Neural cell (in vitro differentiated cells): ENCODE measurements around the gene PKP2. TPM values are rescaled to one million over a fixed set of nuclear protein-coding genes. Genes with fewer than 3 reads are reported as not detected.

Source experiments
- H2AFZ ChIP-seq: fragments of 200-600, 300-800 bp; sonication (generic), shearing (Covaris generic); 2 replicates; pipeline ENCODE4 v1.6.0; 2014; ENCODE audit warnings: low read depth, mild to moderate bottlenecking, antibody characterized with exemption, low read length, moderate library complexity
- H3F3A ChIP-seq: fragments of 200-600 bp; shearing (Covaris generic); 2 replicates; pipeline ENCODE4 v1.6.1; 2016; ENCODE audit warnings: mild to moderate bottlenecking, moderate library complexity, mixed read lengths, antibody characterized with exemption, low read length; ENCODE audit not compliant: insufficient read depth, poor library complexity, severe bottlenecking
- H3K27ac ChIP-seq: fragments of 200-600, 300-800 bp; sonication (generic), shearing (Covaris generic); 2 replicates; pipeline ENCODE4 v1.5.1; 2014; ENCODE audit warnings: mild to moderate bottlenecking, low read length, moderate library complexity
- H3K27me3 ChIP-seq: fragments of 300-800, 200-600 bp; sonication (generic), shearing (Covaris generic); 2 replicates; pipeline ENCODE4 v1.6.0; 2014; ENCODE audit warnings: mild to moderate bottlenecking, low read depth, low read length, moderate library complexity; ENCODE audit not compliant: insufficient read depth
- H3K36me3 ChIP-seq: fragments of 300-800, 200-600 bp; sonication (generic), shearing (Covaris generic); 2 replicates; pipeline ENCODE4 v1.5.1; 2014; ENCODE audit warnings: mild to moderate bottlenecking, antibody characterized with exemption, low read length, moderate library complexity; ENCODE audit not compliant: insufficient read depth
- H3K4me2 ChIP-seq: fragments of 300-800, 200-600 bp; sonication (generic), shearing (Covaris generic); 2 replicates; pipeline ENCODE4 v1.6.0; 2014; ENCODE audit warnings: mild to moderate bottlenecking, low read length
- H3K4me3 ChIP-seq: fragments of 300-800, 200-600 bp; sonication (generic), shearing (Covaris generic); 2 replicates; pipeline ENCODE4 v1.5.1; 2014; ENCODE audit warnings: mild to moderate bottlenecking, low read length, moderate library complexity
- H3K79me2 ChIP-seq: fragments of 200-600 bp; shearing (Covaris generic); replicated peaks from 2 replicates; pipeline ENCODE4 v1.6.0; 2014; ENCODE audit warnings: mild to moderate bottlenecking, low read length, moderate library complexity; ENCODE audit not compliant: insufficient read depth
- H3K9ac ChIP-seq: fragments of 300-800, 200-600 bp; sonication (generic), shearing (Covaris generic); 2 replicates; pipeline ENCODE4 v1.6.1; 2016; ENCODE audit warnings: mild to moderate bottlenecking, low read length, mixed read lengths
- H3K9me2 ChIP-seq: fragments of 200-600 bp; shearing (Covaris generic); 2 replicates; pipeline ENCODE4 v1.6.1; 2016; ENCODE audit warnings: mild to moderate bottlenecking, low read length, mixed read lengths; ENCODE audit not compliant: insufficient read depth
- H3K9me3 ChIP-seq: fragments of 200-600, 300-800 bp; sonication (generic), shearing (Covaris generic); 2 replicates; pipeline ENCODE4 v1.6.1; 2016; ENCODE audit warnings: mild to moderate bottlenecking, mixed run types, low read length, moderate library complexity, mixed read lengths
- H4K20me1 ChIP-seq: fragments of 200-600 bp; shearing (Covaris generic); 2 replicates; pipeline ENCODE4 v1.6.1; 2016; ENCODE audit warnings: mild to moderate bottlenecking, mixed run types; ENCODE audit not compliant: insufficient read depth
- EP300 ChIP-seq: fragments of 450-650 bp; conservative IDR thresholded peaks from 2 replicates; pipeline ENCODE4 v1.6.1; 2014; ENCODE audit warnings: antibody characterized with exemption, mild to moderate bottlenecking, moderate library complexity; ENCODE audit not compliant: poor library complexity, severe bottlenecking
- EZH2 ChIP-seq: fragments of 200-600, 300-800 bp; shearing (Covaris generic), sonication (generic); IDR thresholded peaks from 2 replicates; pipeline ENCODE4 v1.6.1; 2014; ENCODE audit warnings: antibody characterized with exemption, low read length, borderline replicate concordance, mild to moderate bottlenecking; ENCODE audit not compliant: insufficient read depth, poor library complexity, severe bottlenecking
- MXI1 ChIP-seq: fragments of 450-650 bp; conservative IDR thresholded peaks from 2 replicates; pipeline ENCODE4 v1.6.1; 2014; ENCODE audit warnings: antibody characterized with exemption, mild to moderate bottlenecking; ENCODE audit not compliant: poor library complexity, severe bottlenecking
- POLR2AphosphoS5 ChIP-seq: IDR thresholded peaks from 2 replicates; pipeline ENCODE4 v1.6.1; 2012
- RAD21 ChIP-seq: fragments of 450-650 bp; conservative IDR thresholded peaks from 2 replicates; pipeline ENCODE4 v1.6.1; 2014; ENCODE audit warnings: antibody characterized with exemption, mild to moderate bottlenecking, moderate library complexity
- SMC3 ChIP-seq: fragments of 450-650 bp; conservative IDR thresholded peaks from 2 replicates; pipeline ENCODE4 v1.6.1; 2014; ENCODE audit warnings: antibody characterized with exemption, mild to moderate bottlenecking, moderate library complexity; ENCODE audit not compliant: poor library complexity
- TAF1 ChIP-seq: IDR thresholded peaks from 2 replicates; pipeline ENCODE4 v1.6.1; 2012; ENCODE audit warnings: low read depth
- polyA plus RNA-seq: library from polyadenylated mRNA; depleted of rRNA; stranded (reverse); fragments of >200 nt; gene quantifications from 2 replicates; pipeline ENCODE4 v1.2.3, GENCODE V29; 2014
- TF ChIP-seq, protein P1 (sequence below): fragments of 450-650 bp; IDR thresholded peaks from 2 replicates; pipeline ENCODE4 v1.5.1; 2014; ENCODE audit warnings: antibody characterized with exemption, mild to moderate bottlenecking, moderate library complexity; ENCODE audit not compliant: poor library complexity, severe bottlenecking
- TF ChIP-seq, protein P2 (sequence below): IDR thresholded peaks from 2 replicates; pipeline ENCODE4 v1.6.1; 2012; ENCODE audit warnings: borderline replicate concordance

The PKP2 gene
- polyA plus RNA-seq, 1 donor from 2014 or later: 4.0 TPM

DNA sequence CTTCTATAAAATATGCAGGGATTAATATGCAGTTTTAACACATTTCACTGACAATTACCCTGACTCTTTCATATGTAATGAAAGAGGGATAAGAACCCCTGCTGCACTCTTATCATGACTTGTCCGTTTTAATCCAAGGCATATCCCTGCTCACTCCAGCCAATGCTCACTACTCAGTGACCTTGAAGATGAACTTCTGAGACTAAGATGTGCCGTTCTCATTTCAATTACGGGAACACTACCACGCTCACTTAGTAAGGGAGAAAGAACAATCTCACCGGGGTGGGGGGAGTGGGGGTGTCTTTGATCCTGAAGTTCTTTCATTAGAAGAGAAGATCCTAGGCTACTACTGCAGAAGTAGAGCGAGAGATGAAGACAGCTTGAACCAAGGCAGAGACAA, 50.5 kb downstream of the PKP2 start:
- Histone ChIP-seq H3K9ac (no peak overlapping the region), H3K27me3 (no peaks in the 10 kb centered on the region), H3K4me2 (no peak overlapping the region), H3F3A (no peaks in the 10 kb centered on the region), H3K4me3 (no peak overlapping the region), H4K20me1 (no peaks in the 10 kb centered on the region), H3K9me2 (no peaks in the 10 kb centered on the region), H3K79me2 (no peaks in the 10 kb centered on the region), H2AFZ (no peak overlapping the region), H3K36me3 (no peaks in the 10 kb centered on the region), H3K9me3 (no peaks in the 10 kb centered on the region), H3K27ac (no peak overlapping the region)
- no peak for TF ChIP-seq EP300
- no peak for TF ChIP-seq SMC3
- no peak for TF ChIP-seq RAD21
- no peak for TF ChIP-seq EZH2
- TF ChIP-seq, protein P1, sequence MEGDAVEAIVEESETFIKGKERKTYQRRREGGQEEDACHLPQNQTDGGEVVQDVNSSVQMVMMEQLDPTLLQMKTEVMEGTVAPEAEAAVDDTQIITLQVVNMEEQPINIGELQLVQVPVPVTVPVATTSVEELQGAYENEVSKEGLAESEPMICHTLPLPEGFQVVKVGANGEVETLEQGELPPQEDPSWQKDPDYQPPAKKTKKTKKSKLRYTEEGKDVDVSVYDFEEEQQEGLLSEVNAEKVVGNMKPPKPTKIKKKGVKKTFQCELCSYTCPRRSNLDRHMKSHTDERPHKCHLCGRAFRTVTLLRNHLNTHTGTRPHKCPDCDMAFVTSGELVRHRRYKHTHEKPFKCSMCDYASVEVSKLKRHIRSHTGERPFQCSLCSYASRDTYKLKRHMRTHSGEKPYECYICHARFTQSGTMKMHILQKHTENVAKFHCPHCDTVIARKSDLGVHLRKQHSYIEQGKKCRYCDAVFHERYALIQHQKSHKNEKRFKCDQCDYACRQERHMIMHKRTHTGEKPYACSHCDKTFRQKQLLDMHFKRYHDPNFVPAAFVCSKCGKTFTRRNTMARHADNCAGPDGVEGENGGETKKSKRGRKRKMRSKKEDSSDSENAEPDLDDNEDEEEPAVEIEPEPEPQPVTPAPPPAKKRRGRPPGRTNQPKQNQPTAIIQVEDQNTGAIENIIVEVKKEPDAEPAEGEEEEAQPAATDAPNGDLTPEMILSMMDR: no peak

DNA sequence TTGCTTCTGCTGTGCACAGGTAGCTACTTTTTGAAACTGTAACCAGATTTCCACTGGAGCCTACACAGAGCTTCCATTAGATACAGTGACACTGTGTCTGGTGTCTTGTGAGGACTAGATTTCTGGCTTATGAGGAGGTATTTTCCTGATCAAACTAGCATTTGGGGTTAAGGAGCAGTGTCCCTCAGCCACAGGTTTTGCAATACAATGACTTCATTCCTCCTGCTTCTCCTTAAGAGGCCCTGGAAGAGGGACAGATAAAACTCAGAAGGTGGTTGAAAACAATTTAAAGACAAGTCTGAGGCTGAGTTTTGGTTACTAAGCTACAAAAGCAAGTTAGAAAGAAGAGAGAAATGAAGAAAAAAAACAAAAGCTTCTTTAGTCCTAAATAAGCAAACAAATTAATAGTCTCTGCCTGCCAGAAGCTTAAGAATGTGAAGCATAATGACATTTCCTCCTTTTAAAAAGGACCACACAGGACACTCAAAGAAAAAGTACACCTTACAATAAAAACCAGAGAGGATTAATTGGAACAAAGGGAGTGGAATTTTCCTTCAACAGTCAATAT, 53.0 kb downstream of the PKP2 start:
- no peaks in the 10 kb centered on the region for H3F3A ChIP-seq
- H4K20me1 ChIP-seq: no peaks in the 10 kb centered on the region
- no peak overlapping the region for H2AFZ ChIP-seq
- no peak overlapping the region for H3K4me3 ChIP-seq
- no peaks in the 10 kb centered on the region for H3K36me3 ChIP-seq
- no peak overlapping the region for H3K27ac ChIP-seq
- no peaks in the 10 kb centered on the region for H3K27me3 ChIP-seq
- no peaks in the 10 kb centered on the region for H3K9me2 ChIP-seq
- no peak overlapping the region for H3K4me2 ChIP-seq
- TF ChIP-seq EZH2: no peak
- TF ChIP-seq RAD21: no peak
- TF ChIP-seq EP300: no peak
- TF ChIP-seq, protein P1: no peak
- H3K9ac ChIP-seq: no peak overlapping the region
- no peaks in the 10 kb centered on the region for H3K9me3 ChIP-seq
- H3K79me2 ChIP-seq: no peaks in the 10 kb centered on the region

DNA sequence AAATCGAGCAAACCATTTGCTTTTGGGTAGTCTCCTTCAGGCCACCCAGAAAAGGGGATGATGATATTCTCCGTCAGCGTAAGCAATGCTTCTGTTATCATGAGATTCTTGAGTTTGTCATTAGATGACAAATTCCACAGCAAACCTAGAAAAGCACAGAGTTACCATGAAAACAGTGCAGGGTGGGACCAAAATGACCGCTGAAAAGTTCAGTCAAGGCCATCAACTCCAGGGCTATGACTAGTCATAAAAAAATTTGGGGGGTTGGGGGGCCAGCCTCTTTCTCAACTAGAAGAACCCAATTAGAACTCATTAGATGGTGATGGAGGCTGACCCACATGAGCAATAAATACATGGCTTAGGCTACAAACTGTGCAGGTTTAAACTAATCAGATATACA, 55.5 kb downstream of the PKP2 start:
- TF ChIP-seq EZH2: no peak
- no peak for TF ChIP-seq SMC3
- TF ChIP-seq MXI1: no peak
- TF ChIP-seq TAF1: no peak
- TF ChIP-seq EP300: no peak
- TF ChIP-seq POLR2AphosphoS5: no peak
- TF ChIP-seq, protein P1: no peak
- no peak for TF ChIP-seq RAD21
- TF ChIP-seq, protein P2, sequence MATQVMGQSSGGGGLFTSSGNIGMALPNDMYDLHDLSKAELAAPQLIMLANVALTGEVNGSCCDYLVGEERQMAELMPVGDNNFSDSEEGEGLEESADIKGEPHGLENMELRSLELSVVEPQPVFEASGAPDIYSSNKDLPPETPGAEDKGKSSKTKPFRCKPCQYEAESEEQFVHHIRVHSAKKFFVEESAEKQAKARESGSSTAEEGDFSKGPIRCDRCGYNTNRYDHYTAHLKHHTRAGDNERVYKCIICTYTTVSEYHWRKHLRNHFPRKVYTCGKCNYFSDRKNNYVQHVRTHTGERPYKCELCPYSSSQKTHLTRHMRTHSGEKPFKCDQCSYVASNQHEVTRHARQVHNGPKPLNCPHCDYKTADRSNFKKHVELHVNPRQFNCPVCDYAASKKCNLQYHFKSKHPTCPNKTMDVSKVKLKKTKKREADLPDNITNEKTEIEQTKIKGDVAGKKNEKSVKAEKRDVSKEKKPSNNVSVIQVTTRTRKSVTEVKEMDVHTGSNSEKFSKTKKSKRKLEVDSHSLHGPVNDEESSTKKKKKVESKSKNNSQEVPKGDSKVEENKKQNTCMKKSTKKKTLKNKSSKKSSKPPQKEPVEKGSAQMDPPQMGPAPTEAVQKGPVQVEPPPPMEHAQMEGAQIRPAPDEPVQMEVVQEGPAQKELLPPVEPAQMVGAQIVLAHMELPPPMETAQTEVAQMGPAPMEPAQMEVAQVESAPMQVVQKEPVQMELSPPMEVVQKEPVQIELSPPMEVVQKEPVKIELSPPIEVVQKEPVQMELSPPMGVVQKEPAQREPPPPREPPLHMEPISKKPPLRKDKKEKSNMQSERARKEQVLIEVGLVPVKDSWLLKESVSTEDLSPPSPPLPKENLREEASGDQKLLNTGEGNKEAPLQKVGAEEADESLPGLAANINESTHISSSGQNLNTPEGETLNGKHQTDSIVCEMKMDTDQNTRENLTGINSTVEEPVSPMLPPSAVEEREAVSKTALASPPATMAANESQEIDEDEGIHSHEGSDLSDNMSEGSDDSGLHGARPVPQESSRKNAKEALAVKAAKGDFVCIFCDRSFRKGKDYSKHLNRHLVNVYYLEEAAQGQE: no peak
- no peaks in the 10 kb centered on the region for H3K79me2 ChIP-seq
- no peaks in the 10 kb centered on the region for H4K20me1 ChIP-seq
- no peak overlapping the region for H3K27ac ChIP-seq
- H2AFZ ChIP-seq: no peak overlapping the region
- H3F3A ChIP-seq: no peaks in the 10 kb centered on the region
- H3K9me2 ChIP-seq: no peaks in the 10 kb centered on the region
- H3K4me2 ChIP-seq: no peak overlapping the region
- no peaks in the 10 kb centered on the region for H3K9me3 ChIP-seq
- no peak overlapping the region for H3K4me3 ChIP-seq
- H3K9ac ChIP-seq: no peak overlapping the region
- no peaks in the 10 kb centered on the region for H3K27me3 ChIP-seq
- no peaks in the 10 kb centered on the region for H3K36me3 ChIP-seq
